Activated CD8-positive, alpha-beta memory T cell treated with anti-CD3 and anti-CD28 coated beads, Interleukin-2, amount 50 U/mL, for 24 hours (primary cell): Measurements from ENCODE around the gene BRD9.
"Not testable (repeated sequence)": the region's sequence is repeated elsewhere in the genome, so short reads cannot be mapped to it uniquely, and the experiment has no call there.

Source experiments
- DNase-seq: peaks from one replicate; pipeline ENCODE4 v3.0.0-alpha.2; 2020; ENCODE audit errors: extremely low read depth

BRD9 gene

DNA sequence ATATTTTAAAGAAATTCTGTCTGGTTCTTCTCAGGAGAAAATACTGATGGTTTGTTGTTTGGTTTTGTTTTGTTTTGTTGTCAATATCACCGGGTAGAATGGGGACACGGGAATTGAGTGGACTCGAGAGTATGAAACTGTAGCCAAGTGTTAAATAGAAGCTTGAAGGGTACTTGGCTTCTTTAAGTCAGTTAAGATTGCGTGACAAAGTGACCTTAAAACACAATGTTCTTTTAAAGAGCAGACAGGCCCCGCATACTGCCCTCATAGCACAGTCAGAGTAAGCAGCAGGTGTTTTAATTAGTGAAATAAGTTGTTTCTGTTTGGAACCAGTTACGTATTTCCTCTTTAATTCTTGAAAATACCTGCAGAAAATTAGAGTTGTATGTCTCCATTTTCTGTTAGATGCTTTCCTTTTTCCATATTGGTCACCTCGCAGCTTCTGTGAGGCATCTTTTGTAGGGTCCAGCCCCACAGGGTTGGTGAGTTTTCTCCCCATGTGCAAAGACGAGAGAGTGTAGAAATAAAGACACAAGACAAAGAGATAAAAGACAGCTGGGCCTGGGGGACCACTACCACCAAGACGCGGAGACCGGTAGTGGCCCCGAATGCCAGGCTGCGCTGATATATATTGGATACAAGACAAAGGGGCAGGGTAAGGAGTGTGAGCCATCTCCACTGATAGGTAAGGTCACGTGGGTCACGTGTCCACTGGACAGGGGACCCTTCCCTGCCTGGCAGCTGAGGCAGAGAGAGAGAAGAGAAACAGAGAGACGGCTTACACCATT, 9.7 kb upstream of the BRD9 start:
- DNase-seq = no peak

DNA sequence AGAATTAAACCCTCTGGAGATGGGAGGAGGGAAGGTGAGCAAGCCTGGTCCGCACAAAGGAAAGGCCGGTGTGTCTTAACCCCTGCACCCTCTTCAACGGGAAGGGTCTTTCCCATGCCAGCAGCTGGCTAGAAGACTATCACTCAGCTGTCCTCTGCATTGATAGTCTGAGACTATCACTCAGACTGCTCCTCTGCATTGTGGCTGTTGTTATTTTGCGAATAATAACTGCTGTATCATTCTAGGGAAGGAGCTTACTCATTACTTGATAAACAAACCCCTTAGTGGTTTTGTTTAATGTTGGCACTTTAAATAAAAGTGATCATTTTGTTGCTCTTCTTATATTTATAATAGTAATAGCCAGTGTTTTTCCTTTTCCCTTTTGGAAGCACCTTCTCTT, 8.2 kb upstream of the BRD9 start:
- no peak for DNase-seq

DNA sequence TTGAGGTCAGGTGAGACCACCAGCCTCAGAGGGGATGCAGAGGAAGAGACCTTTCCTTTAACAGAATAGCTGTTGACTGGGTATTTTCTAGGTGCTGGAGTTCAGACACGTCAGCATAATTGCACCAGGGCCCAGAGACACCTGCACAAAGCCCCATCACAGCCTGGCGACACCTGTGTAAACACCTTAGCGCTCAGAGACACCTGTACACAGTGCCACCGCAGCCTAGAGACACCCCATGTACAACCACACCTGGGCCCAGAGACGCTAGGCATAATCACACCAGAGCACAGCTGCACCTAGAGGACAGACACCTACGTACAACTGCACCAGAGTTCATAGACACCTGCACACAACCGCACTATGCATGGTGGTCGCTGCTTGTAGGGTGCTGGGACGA, 1.1 kb upstream of the BRD9 start:
- no peak for DNase-seq

DNA sequence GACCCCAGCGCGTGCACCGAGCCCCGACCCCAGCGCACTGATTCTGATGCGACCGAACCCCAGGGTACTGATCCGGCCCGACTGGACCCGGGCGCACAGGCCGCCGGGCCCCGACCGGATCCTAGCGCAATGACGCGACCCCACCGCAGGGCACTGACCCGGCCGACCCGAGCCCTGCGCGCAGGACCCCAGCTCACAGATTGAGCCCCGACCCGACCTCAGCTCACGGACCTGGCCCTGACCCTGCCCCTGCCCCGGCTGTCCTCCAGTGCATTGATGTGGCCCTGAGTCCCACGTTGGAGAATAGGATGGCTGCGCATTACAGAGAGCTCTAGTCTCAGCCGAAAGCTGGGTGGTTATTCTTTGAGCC, 521 bp upstream of the BRD9 start:
- DNase-seq = no peak

DNA sequence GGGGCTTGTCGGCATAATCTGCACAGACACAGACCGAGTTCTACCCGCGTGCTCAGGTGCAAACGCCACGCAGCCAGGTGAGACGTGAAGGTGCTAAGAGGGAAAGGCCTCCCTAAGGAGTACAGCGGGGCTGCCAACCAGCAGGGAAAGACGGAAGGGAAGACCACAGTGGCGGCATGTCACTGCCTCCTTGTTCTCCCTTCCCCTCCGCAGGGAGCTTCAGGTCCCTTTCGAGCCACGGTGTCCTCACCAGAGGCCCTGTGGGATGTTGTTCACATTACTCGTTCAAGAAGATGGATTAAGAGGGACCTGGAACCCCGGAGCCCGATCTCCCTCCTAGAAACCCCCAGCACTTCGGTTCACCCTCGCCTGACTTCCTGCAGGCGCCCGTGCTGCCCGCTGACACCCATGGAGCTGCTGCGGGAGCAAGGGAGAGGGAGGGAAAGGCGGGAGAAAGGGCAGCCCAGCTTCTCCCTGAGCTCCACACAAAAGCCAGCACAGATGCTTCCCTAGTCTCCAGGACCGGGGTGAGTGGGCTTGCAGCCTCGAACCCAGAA, 686 bp downstream of the BRD9 start:
- DNase-seq = no peak

DNA sequence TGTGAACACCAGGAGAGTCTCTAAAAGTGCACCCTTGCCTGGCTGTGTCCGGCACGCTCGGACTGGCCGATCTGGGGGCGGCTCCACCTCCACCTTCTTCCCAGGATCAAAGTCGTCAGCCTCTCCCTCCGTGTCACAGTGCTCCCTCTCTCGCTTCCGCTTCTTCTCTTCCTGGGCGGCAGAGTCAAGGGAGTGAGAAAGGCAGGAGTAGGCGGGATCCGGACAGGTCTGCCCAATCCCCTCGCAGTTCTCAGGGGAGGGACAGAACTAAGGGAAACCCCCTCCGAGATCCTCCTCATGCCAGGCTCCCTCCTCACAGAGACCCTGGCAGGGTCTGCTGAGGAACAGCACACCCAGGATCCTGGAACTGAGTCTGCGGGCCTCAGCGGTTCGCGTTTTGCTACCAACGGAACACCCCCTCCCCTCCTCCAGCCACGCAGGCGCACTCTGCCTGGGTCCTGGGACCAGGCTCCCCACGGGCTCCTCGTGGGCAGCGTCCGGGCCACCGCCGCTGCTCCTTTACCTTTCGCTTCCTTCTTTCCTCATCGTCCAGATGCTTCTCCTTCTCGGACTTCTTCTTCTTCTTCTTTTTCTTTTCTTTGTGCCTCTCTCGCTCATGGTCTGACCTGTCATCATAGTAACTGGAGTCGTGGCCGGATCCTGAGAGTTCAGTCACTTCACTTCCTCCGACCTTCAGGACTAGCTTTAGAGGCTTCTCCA, 1.3 kb downstream of the BRD9 start:
- no peak for DNase-seq

DNA sequence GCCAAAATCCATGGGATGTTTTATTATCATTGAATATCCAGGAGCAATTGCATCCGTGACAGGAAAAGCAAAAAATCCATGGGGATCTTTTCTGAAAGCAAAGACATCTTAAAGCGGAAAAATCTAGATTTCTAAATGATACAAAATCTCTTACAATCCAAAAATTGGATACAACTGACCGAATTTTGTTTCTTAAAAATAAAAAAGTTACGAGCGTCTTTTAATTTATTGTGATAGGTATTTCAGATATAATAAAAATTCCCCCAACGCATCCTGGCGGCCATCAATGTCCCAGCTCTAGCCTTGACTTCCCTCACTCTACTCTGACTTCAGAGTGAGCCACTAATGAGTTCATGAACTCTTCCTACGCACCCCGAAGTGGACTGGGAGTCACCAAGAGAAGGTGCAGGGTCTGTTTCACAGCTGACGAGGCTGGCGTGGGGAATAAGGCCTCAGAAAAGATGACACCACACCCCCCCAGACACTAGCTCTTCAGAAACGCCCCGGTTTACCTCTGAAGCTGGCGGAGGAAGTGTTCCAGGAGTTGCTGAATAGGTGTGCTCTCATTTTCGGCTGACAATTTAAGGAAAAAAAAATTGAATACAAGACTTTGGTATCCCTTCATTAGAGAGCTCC, 3.4 kb downstream of the BRD9 start:
- DNase-seq = no peak

DNA sequence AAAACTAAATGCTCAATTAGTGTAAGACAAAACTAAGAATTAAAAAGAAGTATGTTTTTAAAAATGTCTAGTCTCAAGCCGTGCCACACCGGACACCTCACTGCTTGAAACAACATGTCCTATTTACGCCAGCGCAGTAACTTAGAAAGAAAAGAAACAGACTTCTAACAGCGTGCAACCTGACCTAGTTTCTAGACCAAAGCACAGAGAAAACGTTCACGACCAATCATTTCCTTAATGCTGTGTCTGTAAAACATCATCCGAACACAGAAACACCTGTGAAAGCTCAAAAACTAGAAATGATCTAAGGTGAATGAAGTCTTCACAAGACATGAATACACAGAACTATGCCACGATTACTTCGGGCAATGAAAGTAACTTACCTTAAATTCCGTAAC, 4.0 kb downstream of the BRD9 start:
- DNase-seq = no peak

DNA sequence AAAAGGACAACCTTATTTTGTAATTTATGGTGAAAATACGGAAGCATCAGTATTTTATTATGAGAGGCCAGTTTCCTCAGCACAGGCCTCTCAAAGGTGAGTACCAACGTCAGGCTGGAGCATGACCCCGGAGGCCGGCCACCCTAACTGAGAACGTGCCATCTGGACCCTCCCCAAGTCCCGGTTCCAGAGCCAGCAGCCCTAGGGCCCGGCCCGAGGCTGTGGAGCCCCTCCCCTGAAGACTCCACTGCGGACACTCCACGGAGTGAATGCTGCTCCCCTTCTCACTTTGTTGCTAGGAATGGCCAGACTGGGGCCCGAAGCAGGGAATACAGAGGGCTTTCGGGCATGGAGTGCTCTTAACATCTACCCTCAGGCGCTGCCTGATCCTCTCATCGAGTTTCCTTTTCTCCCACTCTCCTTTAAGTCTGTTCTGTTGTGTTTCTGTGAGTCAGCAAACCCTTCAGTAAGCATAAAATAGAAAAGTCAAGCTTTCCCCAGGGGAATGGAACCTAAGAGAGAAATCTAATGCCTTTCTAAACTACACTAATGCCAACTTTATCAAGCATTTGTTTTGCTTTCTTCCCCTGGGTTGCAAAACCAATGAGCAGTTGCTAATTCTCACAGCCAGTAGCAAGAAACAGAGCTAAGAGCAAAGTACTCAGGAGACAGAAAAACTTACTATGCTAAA, 4.5 kb downstream of the BRD9 start:
- DNase-seq = no peak

DNA sequence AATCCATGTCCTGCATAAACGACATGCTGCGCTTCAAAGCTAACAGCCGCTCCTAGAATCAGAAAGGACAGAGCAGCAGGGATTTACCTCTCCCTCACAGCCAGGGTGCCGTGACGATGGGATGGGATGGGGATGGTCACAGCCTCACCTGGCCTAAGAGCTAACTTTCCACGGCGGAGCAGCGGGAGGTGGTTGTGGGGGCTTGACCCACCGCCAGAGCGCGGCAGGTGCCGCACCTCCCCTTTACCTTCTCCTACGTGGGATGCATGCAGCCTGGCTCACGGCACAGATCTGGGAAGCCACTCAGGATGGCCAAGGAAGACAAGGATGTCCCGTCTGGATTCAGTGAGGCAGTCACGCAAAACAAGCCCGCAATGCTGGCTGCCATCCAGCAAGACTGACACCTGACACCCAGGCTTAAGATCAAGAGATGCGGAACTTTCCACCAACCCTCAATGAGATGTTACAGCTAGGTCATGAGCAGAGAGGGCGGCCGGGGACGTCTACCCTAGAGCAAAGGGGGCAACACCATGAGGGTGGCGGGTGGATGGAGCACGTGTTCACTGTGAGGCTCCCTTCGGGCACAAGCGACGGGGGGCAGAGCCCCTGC, 5.8 kb downstream of the BRD9 start:
- no peak for DNase-seq

DNA sequence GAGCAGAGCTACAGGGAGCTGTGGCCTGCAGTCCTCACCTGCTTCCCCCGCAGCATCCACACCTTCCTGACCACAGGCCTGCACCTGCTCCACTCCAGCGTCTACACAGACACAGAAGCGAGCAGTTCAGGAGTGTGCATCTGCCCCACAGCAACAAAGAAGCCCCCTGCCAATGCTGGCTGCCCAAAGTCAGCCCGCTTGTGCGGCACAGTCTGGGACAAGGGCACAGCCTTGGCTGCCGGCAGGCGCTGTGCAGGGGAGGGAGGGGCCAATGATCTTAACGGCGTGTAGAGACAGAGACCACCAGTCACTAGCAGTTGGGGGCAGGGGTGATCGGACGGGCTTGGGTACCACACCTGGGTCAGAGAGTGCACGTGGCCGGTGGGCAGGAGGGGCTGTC, 6.6 kb downstream of the BRD9 start:
- DNase-seq = no peak

DNA sequence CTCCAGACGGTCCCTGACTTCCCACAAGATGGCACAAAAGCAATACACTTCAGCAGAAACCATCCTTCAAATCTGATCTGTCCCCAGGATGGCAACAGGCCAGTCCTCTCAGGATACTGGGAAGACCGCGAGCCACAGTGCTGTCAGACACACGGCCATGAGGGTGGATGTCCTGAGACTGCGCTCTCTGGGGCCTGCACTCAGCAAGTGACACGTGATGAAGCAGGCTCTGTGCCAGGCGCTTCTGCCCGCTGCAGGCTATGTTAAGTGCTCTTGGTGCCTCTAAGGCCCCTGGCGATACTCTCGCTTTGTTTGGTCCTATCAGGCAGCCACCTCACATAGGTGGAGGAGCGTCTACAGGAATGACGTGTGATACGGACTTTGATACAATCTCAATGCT, 7.1 kb downstream of the BRD9 start:
- no peak for DNase-seq

DNA sequence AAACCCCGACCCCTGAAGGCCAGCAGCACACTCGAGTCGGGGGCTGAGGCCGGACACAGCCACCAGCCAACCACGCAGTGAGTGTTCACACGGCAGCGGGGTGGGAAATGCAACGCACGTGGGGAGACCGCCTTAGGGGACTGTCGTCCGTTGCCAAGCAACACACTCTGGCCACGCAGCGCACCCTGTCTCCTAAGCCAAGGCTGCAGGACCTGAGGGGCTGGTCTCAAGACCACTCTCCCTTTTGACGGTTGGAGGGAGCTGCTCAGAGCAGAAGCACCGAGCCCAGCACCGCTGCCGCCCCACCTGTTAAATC, 7.5 kb downstream of the BRD9 start:
- DNase-seq = no peak

DNA sequence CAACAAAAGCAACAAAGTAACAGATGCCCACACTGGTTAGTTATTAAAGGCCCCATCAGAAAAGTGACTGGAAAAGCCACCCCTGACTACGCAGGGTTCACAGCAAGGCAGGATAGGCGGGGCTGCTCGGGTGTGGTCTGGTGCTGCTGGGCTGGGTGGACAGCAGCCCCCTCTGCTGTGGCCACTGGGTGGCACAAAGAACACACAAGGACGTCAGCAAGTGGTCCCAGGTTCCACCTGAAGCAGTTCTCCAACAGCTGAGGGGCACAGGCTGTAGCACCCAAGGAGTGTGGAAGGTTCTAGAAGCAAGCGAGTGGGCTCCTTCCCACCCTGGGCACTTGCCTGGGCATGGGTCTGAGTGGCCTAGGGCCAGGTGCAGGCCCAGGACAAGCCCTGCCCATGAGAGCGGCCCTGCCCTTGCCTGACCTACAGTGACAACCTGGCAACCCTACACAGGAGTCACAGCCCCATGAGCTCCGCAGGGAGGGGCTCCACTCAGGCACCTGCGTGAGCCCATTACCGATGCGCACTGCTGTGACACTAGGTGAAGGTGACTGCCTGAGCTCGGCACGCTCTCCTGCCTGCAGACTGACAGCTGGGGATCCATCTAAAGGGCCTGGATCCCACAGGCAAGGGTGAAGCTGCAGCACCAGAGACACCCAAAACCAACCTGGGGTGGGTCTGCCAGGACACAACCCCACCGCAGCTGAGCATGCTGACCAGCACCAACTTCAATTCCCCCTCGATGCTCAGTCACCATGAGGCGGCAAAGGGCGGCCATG, 8.1 kb downstream of the BRD9 start:
- DNase-seq = no peak

DNA sequence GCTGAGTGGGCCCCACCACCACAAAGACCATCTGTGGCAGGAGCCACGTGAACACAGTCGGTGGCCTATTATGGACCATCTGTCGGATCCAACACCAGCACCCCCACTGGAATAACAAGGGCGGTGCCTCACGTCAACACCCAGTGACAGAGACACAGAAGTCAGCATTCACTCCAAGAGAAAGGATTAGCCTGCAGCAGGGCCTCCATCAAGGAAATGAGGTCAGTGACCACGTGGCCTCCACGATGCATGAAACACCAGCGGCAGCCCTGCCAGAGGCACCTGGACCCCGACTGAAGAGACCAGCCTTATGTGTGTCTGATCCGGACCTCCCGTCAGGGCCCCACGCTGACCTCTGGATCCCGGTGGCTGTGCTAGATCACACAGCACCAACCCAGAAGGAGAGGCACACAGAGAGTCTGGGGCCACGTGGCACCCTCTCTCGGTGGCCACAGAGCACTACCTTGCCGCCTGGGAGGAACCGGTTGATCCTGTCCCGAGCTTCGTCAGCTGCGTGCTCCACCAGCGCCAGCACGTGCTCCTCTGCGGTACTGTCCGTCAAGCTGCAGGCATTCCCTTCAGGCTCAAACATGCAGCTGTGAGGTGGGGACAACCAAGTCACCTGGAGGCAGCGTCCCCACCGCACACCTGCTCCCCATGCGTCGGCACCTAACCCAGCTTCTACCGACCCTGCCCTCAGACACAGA, 9.0 kb downstream of the BRD9 start:
- DNase-seq = no peak

DNA sequence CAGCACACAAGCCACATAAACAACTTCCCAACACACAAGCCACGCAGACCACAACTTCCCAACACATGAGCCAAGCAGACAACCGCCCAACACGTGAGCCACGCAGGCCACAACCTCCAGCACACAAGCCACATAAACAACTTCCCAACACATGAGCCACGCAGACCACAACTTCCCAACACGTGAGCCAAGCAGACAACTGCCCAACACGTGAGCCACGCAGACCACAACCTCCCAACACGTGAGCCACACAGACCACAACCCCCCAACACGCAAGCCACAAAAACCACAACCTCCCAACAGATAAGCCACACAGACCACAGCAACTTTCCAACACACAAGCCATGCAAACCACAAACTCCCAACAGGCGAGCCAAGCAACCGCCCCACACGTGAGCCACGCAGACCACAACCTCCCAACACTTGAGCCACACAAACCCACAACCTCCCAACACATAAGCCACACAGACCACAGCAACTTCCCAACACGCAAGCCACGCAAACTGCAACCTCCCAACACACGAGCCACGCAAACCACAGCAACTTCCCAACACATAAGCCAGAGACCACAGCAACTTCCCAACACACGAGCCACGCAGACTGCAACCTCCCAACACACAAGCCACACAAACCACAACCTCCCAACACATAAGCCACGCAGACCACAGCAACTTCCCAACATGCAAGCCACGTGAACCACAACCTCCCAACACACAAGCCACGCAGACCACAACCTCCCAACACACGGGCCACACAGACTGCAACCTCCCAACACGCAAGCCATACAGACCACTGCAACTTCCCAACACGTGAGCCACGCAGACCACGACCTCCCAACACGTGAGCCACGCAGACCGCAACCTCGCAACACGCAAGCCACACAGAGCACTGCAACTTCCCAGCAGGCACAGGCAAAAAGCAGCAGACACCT, 10.1 kb downstream of the BRD9 start:
- no peak for DNase-seq

DNA sequence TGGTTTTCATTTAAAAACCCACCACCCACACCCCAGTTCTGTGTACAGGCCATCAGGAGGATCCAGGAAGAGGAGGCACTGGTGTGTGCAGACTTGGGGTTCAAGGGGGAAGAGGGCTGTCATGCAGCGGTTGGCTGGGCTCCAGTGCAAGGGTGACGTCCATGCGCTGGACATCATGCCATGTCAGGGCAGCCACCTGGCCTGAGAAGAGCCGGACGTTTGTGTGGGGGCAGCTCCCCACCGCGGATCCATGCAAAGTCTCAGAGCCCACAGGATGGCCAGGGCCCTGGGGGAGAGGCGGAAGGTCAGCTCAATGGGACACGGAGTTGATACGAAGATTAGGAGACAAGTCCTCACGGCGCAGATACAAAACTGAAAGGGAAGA, 11.1 kb downstream of the BRD9 start:
- no peak for DNase-seq

DNA sequence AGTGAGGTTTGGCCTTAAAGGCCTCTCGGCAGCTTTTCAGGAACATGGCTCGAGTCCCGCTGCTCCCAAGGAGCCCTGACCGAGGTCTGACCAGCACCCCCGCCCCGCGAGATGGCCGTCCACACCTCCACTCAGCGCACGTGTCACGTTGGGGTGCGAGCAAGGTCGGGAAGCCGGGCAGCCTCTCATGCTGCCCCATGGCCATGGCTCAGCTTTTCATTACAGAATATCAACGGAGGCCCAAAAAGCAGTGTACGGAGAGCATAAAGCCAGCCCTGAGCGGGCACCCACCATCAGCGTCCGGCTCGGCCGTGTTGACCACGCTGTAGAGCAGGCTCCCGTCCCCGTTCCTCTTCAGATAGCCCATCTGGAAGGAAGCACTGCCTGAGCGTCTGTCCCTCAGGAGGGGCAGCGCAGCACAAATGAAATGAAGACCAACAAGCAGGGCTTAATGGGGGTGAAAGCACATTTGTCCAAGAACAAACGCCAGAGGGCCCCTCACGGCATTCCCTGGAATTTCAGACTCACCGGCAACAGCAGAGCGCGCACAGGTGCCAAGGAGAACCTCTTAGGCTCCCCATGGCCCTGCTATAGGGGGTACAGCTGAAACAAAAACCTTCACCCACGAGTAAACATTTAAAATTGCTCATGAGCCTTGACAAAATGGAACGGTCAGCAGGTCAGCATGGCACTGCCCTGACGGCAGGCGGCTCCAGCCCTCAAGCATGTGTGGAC, 11.6 kb downstream of the BRD9 start:
- DNase-seq = no peak

DNA sequence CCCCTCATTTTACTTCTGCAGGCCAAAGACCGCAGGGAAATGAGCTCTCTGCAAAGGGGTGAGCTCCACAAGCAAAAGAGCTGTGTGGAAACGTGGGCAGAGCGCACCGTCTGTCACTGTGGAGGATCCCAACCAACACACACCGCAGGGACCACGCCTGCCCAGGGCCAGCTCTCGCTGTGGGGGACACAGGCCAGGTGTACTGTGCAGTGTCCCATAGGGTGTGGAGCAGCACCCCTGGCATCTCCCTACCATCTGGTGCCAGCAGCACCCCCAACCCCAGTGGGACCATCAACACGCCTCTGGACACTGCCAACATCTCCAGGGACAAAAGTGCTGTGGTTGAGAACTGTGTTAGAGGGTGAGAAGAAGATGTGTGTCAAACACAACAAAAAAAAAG, 13.9 kb downstream of the BRD9 start:
- DNase-seq = not testable (repeated sequence)
